Measurements from ENCODE around the gene PRRG2. TPM values are rescaled to one million over a fixed set of nuclear protein-coding genes. Genes with fewer than 3 reads are reported as not detected.

Gene PRRG2
- total RNA-seq, 1 experiment from 2014 or later: 4.7 TPM

DNA sequence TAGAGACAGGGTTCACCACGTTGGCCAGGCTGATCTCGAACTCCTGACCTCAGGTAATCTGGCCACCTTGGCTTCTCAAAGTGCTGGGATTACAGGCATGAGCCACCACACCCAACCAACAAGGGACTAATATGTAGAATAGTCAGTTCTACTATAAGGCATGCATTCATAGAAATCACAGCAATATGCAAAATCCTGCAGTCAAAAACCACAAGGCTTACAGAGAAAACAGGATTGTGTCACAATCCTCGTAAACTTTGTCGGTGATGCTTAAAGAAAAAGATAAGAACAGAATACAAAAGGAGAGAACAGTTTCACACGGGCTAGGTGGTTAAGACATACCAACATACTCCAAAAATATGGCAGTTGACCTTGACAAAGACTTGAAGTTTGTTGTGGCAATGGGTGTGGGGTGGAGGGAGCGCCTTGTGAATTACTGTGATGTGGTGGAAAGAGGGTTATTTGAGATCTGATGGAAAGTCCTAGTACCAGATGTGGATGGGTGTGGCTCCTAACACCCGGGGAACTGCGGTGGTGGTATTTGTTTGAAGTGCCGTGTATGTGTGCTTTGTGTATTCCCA, 13.2 kb upstream of the PRRG2 start:
- ChIA-PET CTCF (interaction anchor here (0.6 kb wide), 1 partner anchor 50 kb away, joined by 3 read pairs; no protein-coding TSS in a partner anchor), POLR2A (no interaction called here)
- no peak overlapping the region for H3K4me3 Mint-ChIP-seq (ENCODE audit: unreplicated experiment)
- intact Hi-C loops (cut with micrococcal nuclease): no loop called here
- no TSS peak for BruUV-seq (replicated peaks)
- no peaks in the 10 kb centered on the region for H3K27me3 Mint-ChIP-seq (ENCODE audit: insufficient read depth, unreplicated experiment)
- peaks cover 20% of the 10 kb centered on the region for H3K4me1 Mint-ChIP-seq (ENCODE audit: insufficient read depth, unreplicated experiment)
- no peaks in the 10 kb centered on the region for H3K9me3 Mint-ChIP-seq (ENCODE audit: unreplicated experiment)
- DNase-seq (ENCODE audit: unreplicated experiment): no peak
- TF ChIP-seq, protein P1, sequence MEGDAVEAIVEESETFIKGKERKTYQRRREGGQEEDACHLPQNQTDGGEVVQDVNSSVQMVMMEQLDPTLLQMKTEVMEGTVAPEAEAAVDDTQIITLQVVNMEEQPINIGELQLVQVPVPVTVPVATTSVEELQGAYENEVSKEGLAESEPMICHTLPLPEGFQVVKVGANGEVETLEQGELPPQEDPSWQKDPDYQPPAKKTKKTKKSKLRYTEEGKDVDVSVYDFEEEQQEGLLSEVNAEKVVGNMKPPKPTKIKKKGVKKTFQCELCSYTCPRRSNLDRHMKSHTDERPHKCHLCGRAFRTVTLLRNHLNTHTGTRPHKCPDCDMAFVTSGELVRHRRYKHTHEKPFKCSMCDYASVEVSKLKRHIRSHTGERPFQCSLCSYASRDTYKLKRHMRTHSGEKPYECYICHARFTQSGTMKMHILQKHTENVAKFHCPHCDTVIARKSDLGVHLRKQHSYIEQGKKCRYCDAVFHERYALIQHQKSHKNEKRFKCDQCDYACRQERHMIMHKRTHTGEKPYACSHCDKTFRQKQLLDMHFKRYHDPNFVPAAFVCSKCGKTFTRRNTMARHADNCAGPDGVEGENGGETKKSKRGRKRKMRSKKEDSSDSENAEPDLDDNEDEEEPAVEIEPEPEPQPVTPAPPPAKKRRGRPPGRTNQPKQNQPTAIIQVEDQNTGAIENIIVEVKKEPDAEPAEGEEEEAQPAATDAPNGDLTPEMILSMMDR (IDR thresholded peaks at IDR 0.05; ENCODE audit: unreplicated experiment): no peak
- H3K36me3 Mint-ChIP-seq (ENCODE audit: insufficient read depth, unreplicated experiment): peaks cover 10% of the 10 kb centered on the region
- H3K27ac Mint-ChIP-seq (ENCODE audit: low read depth, unreplicated experiment): peak overlapping the region; percentile 16

DNA sequence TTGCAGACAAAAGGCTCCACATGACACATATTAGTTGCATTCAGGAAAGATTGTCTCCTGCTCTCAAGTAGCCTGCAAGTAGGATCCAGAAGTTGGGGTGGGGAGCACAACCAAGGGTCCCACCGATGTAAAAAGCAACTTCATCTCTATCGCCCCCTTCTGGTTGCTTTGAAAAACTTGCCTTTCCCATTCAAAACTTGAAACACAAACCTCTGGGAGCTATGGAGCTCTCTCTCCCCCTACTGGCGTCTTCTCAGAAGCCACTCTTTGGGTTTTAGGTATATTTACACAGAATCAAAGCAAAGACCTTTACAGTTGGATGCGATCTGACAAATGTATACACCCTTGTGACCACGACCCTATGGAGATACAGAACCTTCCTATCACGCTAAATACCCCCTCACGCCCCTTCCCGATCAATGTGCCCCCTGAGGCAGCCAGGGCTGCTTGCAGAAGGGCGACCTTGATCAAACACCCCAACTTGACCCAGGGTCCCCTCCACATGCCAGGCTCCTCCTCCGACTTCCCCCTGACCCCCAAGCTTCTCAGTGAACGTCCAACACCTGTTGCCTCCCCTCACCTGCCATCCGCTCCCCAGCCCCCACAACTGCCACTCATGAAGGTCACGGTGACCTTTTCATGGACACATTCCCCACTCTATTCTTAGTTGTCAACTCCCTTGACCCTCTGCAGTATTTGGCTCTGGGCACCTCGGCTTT, 10.8 kb upstream of the PRRG2 start:
- POLR2A ChIA-PET: interaction anchor here (0.8 to 4.4 kb wide), 10 partner anchors 10 to 293 kb away, joined by 3 to 35 read pairs (median 4); partner anchors contain the start of genes NOSIP, PIH1D1, PRMT1 and PRRG2
- TF ChIP-seq, protein P1 (IDR thresholded peaks at IDR 0.05; ENCODE audit: unreplicated experiment): peak; percentile 97
- Mint-ChIP-seq H3K4me1 (ENCODE audit: insufficient read depth, unreplicated experiment) (peaks cover 16% of the 10 kb centered on the region), H3K27me3 (ENCODE audit: insufficient read depth, unreplicated experiment) (no peaks in the 10 kb centered on the region), H3K27ac (ENCODE audit: low read depth, unreplicated experiment) (no peak overlapping the region), H3K9me3 (ENCODE audit: unreplicated experiment) (no peaks in the 10 kb centered on the region), H3K4me3 (ENCODE audit: unreplicated experiment) (no peak overlapping the region), H3K36me3 (ENCODE audit: insufficient read depth, unreplicated experiment) (peaks cover 30% of the 10 kb centered on the region)
- CTCF ChIA-PET: interaction anchor here (0.6 to 5.3 kb wide), 33 partner anchors 10 to 1053 kb away, joined by 3 to 89 read pairs (median 5); partner anchors contain the start of genes FLT3LG, NOSIP, PRR12 and PRRG2
- BruUV-seq (replicated peaks): no TSS peak
- DNase-seq (ENCODE audit: unreplicated experiment): peak; percentile 91
- intact Hi-C loops (cut with micrococcal nuclease): loop anchor here (1.0 kb wide), 2 partner anchors 23 to 67 kb away; no protein-coding TSS in a partner anchor

DNA sequence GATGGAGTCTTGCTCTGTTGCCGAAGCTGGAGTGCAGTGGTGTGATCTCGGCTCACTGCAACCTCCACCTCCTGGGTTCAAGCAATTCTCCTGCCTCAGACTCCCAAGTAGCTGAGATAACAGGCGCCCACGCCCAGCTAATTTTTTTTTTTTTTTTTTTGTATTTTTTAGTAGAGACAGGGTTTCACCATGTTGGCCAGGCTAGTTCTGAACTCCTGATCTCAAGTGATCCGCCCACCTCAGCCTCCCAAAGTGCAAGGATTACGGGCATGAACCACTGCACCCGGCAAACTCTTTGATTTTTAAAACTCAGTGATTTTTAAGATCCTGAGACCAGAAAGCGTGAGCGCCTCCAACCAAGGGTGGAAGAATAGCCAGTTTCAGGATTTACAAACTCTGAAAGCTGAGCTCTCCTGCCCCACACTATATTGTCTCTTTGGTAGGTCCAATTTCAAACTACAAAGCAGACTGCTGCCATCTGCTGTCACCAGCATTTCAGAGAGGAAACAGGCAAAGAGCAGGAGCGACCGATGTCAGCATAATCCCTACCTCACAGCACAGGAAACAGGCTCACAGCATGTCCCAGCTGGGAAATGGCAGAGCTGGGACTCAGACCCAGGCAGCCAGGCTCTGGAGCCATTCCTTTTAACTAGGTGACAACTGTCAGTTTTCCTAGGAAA, 10.0 kb upstream of the PRRG2 start:
- ChIA-PET CTCF (interaction anchor here (0.6 to 5.3 kb wide), 26 partner anchors 9 to 1053 kb away, joined by 3 to 89 read pairs (median 6); partner anchors contain the start of genes FLT3LG, NOSIP, PRR12 and PRRG2), POLR2A (interaction anchor here (0.9 to 4.4 kb wide), 4 partner anchors 9 to 83 kb away, joined by 3 to 35 read pairs (median 6); partner anchors contain the start of genes NOSIP, PRRG2, RPL13A and RPS11)
- peaks cover 14% of the 10 kb centered on the region for H3K4me1 Mint-ChIP-seq (ENCODE audit: insufficient read depth, unreplicated experiment)
- no peak overlapping the region for H3K4me3 Mint-ChIP-seq (ENCODE audit: unreplicated experiment)
- no peak for DNase-seq (ENCODE audit: unreplicated experiment)
- TF ChIP-seq, protein P1 (IDR thresholded peaks at IDR 0.05; ENCODE audit: unreplicated experiment): no peak
- H3K27ac Mint-ChIP-seq (ENCODE audit: low read depth, unreplicated experiment): no peak overlapping the region
- H3K9me3 Mint-ChIP-seq (ENCODE audit: unreplicated experiment): no peaks in the 10 kb centered on the region
- no TSS peak for BruUV-seq (replicated peaks)
- H3K27me3 Mint-ChIP-seq (ENCODE audit: insufficient read depth, unreplicated experiment): no peaks in the 10 kb centered on the region
- H3K36me3 Mint-ChIP-seq (ENCODE audit: insufficient read depth, unreplicated experiment): peaks cover 33% of the 10 kb centered on the region
- intact Hi-C loops (cut with micrococcal nuclease): loop anchor here (1.0 kb wide), 2 partner anchors 24 to 68 kb away; no protein-coding TSS in a partner anchor
